A204.1 (cell line): ENCODE results near the gene INAFM2.

Experiments used
- FAIRE-seq: peaks from 2 replicates; lab custom pipeline; 2012; peaks lifted over from hg19 to GRCh38; lab: Jason Lieb, UNC

INAFM2 gene

DNA sequence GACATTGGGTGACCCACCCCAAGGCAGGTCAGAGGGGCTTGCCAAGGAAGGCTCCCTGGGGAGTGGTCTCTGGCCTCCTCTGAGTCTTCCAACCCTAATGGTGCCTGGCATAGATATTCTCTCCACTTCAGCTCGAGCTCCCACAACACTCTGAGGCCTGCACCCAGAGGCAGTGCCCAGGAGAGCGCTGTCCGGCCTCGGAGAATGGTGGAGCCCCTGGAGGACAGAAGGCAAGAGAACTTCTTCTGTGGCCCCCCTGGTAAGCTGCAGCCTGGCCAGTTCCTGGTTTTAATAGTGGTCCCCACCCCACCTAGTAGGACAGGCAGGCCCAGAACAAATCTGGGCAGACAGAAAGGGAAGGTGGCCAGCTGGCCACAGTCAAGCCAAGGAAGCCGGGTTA is 41.5 kb downstream of the INAFM2 start:
- no peak for FAIRE-seq

DNA sequence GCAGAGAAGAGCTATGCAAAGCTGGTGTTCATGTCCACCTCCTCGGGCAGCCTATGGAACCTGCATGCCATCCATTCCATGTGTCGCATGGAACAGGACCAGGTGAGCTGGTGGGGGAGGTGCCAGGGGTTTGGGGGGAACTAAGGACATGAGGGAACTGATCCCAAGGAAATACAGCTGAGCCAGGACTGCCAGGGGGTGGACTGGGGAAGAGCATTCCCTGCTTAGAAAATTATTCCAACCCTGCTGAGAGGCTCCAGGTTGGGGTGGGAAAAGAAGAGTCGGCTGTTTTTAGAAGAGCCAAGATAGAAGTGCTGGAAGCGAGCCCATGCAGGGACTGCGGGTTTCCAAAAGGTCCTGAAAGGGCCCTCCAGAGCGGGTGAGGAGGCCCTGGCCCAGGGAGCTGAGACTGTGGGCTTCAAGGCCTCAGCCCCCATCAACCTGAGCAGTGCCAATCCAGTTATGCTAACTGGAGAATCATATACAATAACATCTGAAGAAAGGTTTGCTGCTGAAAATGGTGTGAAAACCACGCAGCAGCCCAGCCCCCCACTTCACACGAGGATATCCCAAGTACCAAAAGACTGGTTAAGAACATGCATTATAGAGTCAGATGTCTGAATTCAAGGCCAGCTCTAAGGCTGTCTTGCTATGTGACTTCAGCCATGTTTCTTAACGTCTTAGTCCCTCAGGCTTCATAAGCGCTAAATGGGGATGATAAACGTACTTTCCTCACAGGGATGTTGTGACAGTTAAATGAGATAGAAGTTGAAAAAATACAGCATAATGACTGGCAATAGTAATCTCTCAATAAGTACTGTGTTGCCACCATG is 42.3 kb downstream of the INAFM2 start:
- no peak for FAIRE-seq

DNA sequence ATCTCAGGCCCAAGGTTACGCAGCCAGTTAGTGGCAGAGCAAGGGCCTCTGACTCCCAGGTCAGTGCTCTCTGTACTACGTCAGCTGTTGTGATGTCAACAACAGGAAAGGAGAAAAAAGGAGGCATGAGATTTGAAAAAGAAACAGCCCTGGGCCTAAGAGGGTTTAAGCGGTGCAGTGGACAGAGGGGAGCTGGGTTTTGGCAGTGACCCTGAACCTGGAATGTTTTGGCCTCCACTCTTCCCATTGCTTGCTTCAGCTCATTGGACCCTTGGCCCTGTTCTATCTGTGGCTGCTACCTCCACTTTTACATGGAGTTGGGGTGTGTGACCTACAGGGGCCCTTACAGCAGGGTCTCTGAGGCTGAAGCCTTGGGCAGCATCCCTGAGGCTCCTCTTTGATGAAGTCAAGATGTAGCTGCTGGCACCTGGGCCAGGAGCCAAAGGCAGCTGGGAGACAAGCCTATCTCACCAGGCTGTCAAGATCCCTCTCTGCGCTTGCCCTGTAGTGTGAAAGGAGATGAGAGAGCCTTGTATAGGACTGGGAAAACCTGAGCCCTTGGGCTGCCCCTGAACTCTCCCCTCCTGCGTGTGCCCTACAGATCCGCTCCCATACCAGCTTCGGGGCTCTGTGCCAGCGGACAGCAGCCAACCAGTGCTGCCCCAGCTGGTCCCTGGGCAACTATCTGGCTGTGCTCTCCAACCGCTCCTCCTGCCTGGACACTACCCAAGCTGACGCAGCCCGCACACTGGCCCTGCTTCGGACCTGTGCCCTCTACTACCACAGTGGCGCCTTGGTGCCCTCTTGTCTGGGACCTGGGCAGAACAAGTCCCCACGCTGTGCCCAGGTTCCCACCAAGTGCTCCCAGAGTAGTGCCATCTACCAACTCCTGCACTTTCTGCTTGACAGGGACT is 43.2 kb downstream of the INAFM2 start:
- FAIRE-seq = no peak

DNA sequence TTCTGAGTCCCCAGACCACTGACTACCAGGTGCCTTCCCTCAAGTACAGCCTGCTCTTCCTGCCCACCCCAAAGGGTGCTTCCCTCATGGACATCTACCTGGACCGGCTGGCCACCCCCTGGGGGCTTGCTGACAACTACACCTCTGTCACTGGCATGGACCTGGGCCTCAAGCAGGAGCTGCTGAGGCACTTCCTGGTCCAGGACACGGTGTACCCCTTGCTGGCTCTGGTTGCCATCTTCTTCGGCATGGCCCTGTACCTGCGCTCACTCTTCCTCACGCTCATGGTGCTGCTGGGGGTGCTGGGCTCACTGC is 43.8 kb downstream of the INAFM2 start:
- no peak for FAIRE-seq

DNA sequence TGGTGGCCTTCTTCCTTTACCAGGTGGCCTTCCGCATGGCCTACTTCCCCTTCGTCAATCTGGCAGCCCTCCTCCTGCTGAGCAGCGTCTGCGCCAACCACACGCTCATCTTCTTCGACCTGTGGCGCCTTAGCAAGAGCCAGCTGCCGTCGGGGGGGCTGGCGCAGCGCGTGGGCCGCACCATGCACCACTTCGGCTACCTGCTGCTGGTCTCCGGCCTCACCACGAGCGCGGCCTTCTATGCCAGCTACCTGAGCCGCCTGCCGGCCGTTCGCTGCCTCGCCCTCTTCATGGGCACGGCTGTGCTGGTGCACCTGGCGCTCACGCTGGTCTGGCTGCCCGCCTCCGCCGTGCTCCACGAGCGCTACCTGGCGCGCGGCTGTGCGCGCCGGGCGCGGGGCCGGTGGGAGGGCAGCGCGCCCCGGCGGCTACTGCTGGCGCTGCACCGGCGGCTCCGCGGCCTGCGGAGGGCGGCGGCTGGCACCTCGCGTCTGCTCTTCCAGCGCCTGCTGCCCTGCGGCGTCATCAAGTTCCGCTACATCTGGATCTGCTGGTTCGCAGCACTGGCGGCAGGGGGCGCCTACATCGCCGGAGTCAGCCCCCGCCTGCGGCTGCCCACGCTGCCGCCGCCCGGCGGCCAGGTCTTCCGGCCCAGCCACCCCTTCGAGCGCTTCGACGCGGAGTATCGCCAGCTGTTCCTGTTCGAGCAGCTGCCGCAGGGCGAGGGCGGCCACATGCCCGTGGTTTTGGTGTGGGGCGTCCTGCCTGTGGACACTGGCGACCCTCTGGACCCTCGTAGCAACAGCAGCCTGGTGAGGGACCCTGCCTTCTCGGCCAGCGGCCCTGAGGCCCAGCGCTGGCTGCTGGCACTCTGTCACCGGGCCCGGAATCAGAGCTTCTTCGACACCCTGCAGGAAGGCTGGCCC is 44.5 kb downstream of the INAFM2 start:
- no peak for FAIRE-seq

DNA sequence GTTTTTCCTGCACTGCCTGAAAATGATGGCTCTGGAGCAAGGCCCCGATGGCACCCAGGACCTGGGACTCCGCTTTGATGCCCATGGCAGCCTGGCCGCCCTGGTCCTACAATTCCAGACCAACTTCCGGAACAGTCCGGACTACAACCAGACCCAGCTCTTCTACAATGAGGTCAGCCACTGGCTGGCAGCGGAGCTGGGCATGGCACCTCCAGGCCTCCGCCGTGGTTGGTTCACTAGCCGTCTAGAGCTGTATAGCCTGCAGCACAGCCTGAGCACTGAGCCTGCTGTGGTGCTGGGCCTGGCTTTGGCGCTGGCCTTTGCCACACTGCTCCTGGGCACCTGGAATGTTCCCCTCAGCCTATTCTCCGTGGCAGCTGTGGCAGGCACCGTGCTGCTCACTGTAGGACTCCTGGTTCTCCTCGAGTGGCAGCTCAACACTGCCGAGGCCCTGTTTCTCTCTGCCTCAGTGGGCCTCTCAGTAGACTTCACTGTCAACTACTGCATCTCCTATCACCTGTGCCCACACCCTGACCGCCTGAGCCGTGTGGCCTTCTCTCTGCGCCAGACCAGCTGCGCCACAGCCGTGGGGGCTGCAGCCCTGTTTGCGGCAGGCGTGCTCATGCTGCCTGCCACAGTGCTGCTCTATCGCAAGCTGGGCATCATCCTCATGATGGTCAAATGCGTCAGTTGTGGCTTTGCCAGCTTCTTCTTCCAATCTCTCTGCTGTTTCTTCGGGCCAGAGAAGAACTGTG is 45.4 kb downstream of the INAFM2 start:
- no peak for FAIRE-seq

DNA sequence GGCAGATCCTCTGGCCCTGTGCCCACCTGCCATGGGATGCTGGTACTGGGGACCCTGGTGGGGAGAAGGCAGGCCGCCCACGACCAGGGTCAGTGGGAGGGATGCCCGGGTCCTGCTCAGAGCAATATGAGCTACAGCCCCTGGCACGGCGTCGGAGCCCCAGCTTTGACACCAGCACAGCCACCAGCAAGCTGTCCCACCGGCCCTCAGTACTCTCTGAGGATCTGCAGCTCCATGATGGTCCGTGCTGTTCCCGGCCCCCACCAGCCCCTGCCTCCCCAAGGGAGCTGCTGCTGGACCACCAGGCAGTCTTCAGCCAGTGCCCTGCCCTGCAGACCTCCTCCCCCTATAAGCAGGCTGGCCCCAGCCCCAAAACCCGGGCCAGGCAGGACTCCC is 46.0 kb downstream of the INAFM2 start:
- FAIRE-seq = no peak

DNA sequence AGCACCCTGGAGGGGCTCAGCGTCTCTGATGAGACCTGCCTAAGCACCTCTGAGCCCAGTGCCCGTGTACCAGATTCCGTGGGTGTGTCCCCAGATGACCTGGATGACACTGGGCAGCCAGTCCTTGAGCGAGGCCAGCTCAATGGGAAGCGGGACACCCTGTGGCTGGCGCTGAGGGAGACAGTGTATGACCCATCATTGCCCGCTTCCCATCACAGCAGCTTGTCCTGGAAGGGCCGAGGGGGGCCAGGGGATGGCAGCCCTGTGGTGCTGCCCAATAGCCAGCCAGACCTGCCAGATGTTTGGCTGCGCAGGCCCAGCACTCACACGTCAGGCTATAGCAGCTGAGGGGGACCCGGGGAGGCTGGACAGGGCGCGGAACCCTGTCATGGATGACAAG is 46.5 kb downstream of the INAFM2 start:
- FAIRE-seq = no peak

DNA sequence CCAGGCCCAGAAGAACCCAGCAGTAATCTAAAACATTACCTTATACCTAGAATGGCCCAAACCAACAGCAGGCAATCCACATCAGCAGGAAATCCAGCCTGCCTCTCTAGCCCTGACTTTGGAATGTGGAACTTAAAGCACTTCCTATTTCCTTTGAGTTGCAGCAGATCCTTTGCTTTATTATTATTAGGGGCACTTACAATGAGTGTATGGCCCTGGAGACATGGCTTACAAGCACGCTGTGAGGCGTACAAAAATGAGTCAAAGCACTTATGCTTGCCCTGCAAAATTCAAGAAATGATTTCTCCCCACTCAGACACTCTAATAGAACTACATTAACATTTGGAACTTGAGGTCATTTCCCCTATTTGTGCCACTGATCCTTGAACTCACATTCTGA is 49.5 kb downstream of the INAFM2 start:
- FAIRE-seq = no peak
